SHP77 treated with DMSO at 0.1 percent for 48 hours (cell line): ENCODE data around the gene COG3.
"Not testable (repeated sequence)": the region's sequence is repeated elsewhere in the genome, so short reads cannot be mapped to it uniquely, and the experiment has no call there.

Experiments used
- DNase-seq: peaks from one replicate; lab custom pipeline; 2025; lab: John Stamatoyannopoulos, UW

COG3 gene

GRCh38 chr13:45464687-45465453 is at the start of gene COG3:
Gene COG3 (plus strand): TSS chr13:45464939. CDS start chr13:45465037, 98 bp downstream.
- peak; percentile 95 for DNase-seq

- no peak for DNase-seq
Measured at GRCh38 chr13:45415112-45415511, 49.6 kb upstream of the COG3 start.

- DNase-seq: no peak
Measured at GRCh38 chr13:45416516-45417128, 48.1 kb upstream of the COG3 start.

- peak; percentile 69 for DNase-seq
Measured at GRCh38 chr13:45417790-45418534, 46.8 kb upstream of the COG3 start, which contains the start of gene SLC25A30. Gene SLC25A30 (minus strand): TSS chr13:45418373. CDS start chr13:45411425, 6,948 bp downstream.

GRCh38 chr13:45419389-45419788 is 45.4 kb upstream of the COG3 start:
- not testable (repeated sequence) for DNase-seq

GRCh38 chr13:45419945-45420344 is 44.8 kb upstream of the COG3 start:
- no peak for DNase-seq

- no peak for DNase-seq
Measured at GRCh38 chr13:45422731-45423292, 41.9 kb upstream of the COG3 start.

- DNase-seq: not testable (repeated sequence)
Measured at GRCh38 chr13:45426056-45426841, 38.5 kb upstream of the COG3 start.

- DNase-seq: no peak
Measured at GRCh38 chr13:45432737-45433380, 31.9 kb upstream of the COG3 start.

- no peak for DNase-seq
Measured at GRCh38 chr13:45433381-45433790, 31.4 kb upstream of the COG3 start.

GRCh38 chr13:45434556-45435371 is 30.0 kb upstream of the COG3 start:
- peak; percentile 39 for DNase-seq

GRCh38 chr13:45436332-45436731 is 28.4 kb upstream of the COG3 start:
- no peak for DNase-seq

- no peak for DNase-seq
Measured at GRCh38 chr13:45436953-45437352, 27.8 kb upstream of the COG3 start.

- DNase-seq: no peak
Measured at GRCh38 chr13:45437947-45438346, 26.8 kb upstream of the COG3 start.

- DNase-seq: no peak
Measured at GRCh38 chr13:45439008-45439407, 25.7 kb upstream of the COG3 start.

- no peak for DNase-seq
Measured at GRCh38 chr13:45439781-45440462, 24.8 kb upstream of the COG3 start.

- DNase-seq: no peak
Measured at GRCh38 chr13:45441633-45442032, 23.1 kb upstream of the COG3 start.

GRCh38 chr13:45445053-45445452 is 19.7 kb upstream of the COG3 start:
- no peak for DNase-seq

- no peak for DNase-seq
Measured at GRCh38 chr13:45446181-45446580, 18.6 kb upstream of the COG3 start.
